Heart left ventricle (tissue), 16 donors: ENCODE data around the gene WAC. TPM values are rescaled to one million over a fixed set of nuclear protein-coding genes. Genes with fewer than 3 reads are reported as not detected.
A peak's percentile ranks its signal among the peaks of the same experiment; 100 is the strongest.

Experiments
- ATAC-seq, 4 donors: fragments of 200-7000 bp; cut with Tn5 transposase; one replicate each; pipeline ENCODE4 v1.9.1; 2020 to 2022; ENCODE audit warnings: moderate library complexity in 4 of 4, mild to moderate bottlenecking in 3 of 4, moderate number of reproducible peaks in 1 of 4
- DNase-seq, 5 donors: peaks; one replicate each; pipeline ENCODE4 v3.0.0-alpha.2; 2020
- H3K27ac ChIP-seq, 12 donors: fragments of 200-600 bp; sonication (generic) in 4 of 12; one replicate each; pipeline versions ENCODE4 v1.5.0 to v1.8.0; 2016 to 2022; ENCODE audit warnings: mild to moderate bottlenecking in 2 of 12
- H3K27me3 ChIP-seq, 9 donors: fragments of 200-600 bp; sonication (generic) in 2 of 9; one replicate each; pipeline versions ENCODE4 v1.5.1 to v1.8.0; 2016 to 2022; ENCODE audit warnings: mild to moderate bottlenecking in 3 of 9
- H3K36me3 ChIP-seq, 9 donors: fragments of 200-600 bp; sonication (generic) in 2 of 9; one replicate each; pipeline versions ENCODE4 v1.5.0 to v1.8.0; 2018 to 2022; ENCODE audit warnings: mild to moderate bottlenecking in 2 of 9
- H3K4me1 ChIP-seq, 12 donors: fragments of 200-600 bp; sonication (generic) in 4 of 12; one replicate each; pipeline versions ENCODE4 v1.5.0 to v1.8.0; 2016 to 2022; ENCODE audit warnings: mild to moderate bottlenecking in 3 of 12
- H3K4me3 ChIP-seq, 12 donors: fragments of 200-600 bp; sonication (generic) in 4 of 12; one replicate each; pipeline versions ENCODE4 v1.5.0 to v1.8.0; 2017 to 2022; ENCODE audit warnings: mild to moderate bottlenecking in 9 of 12, moderate library complexity in 4 of 12
- H3K9me3 ChIP-seq, 12 donors: fragments of 200-600 bp; sonication (generic) in 4 of 12; one replicate each; pipeline versions ENCODE4 v1.5.0 to v1.8.0; 2016 to 2022; ENCODE audit warnings: mild to moderate bottlenecking in 1 of 12
- POLR2A ChIP-seq, 2 donors: fragments of 450-650 bp; IDR thresholded peaks; one replicate each; pipeline ENCODE4 v1.6.1; 2017; ENCODE audit warnings: antibody characterized with exemption in 2 of 2, mild to moderate bottlenecking in 2 of 2, moderate library complexity in 2 of 2
- WGBS, 4 donors: extraction: QIAGEN DNeasy Blood & Tissue Kit in 2 of 4; methylation state at CpG; one replicate each; pipeline versions ENCODE4 v1.1.5 to v1.1.7; 2013 to 2018; 5-methylcytosine and 5-hydroxymethylcytosine counted together
- intact Hi-C, 10 donors: fragments of 100-400 bp; cut with DNase I; formaldehyde crosslinking; loops; one replicate each; pipeline versions ENCODE4 v1.11.1 to v1.14.2; 2022
- polyA plus RNA-seq, 2 donors: library from polyadenylated mRNA; stranded (reverse); fragments of 200-250 nt; gene quantifications; one replicate each; pipeline ENCODE4 v1.2.3, GENCODE V29; 2013
- total RNA-seq, 9 donors: library from RNA; depleted of rRNA in 2 of 9; stranded (reverse); fragments of >200 nt in 2 of 9; fragmentation: NEBNext Ultra II Directional in 3 of 9; extraction: Animal tissue kit (Norgen Biotek cat#: 25700) in 3 of 9; gene quantifications; one replicate each; pipeline versions ENCODE4 v1.1.0 to v1.2.4, GENCODE V29; 2016 to 2023
- TF ChIP-seq, protein P1 (sequence below), 12 donors: fragments of 200-600 bp; sonication (generic) in 4 of 12; IDR thresholded peaks; one replicate each; pipeline versions ENCODE4 v1.5.0 to v1.8.0; 2018 to 2022; ENCODE audit warnings: antibody characterized with exemption in 12 of 12, mild to moderate bottlenecking in 5 of 12
- donor health status: ischemic (EF 13 %, LVEDD 7.1; RV severe dilation, severe dysfunction).
- donor health status: healthy with polysubstance abuse.
- donor health status: DM: no; HTN: yes; CAD: no.
- donor health status: DM: no; HTN: no; CAD: no.
- donor health status: ischemic (EF 25% LVEDD 6.9; RV normal size, moderate dysfunction).
- donor health status: ischemic (EF 25% LVEDD 5.7; RV mildly dilated, moderate dysfunction).
- donor health status: healthy.
- donor health status: DM: yes; HTN: yes; CAD: no.
- donor health status: ischemic (EF 35%, LVEDD 5.7; RV mildly dilated, moderate dysfunction).
- donor health status: nonischemic (EF 11% LVEDD 7.7; RV severe dilation, severe dysfunction).
- donor health status: DM: yes; HTN: yes; CAD: no.
- donor health status: PGD.
- donor health status: ischemic (EF 29% LVEDD 5.4; RV normal size, mild dysfunction).
- donor health status: nonischemic (EF 23%, LVEDD 6.1; RV moderate dilation, normal function).

Gene WAC
- total and polyA plus RNA-seq, 11 donors: 16.8 to 124 (median 103) TPM

DNA sequence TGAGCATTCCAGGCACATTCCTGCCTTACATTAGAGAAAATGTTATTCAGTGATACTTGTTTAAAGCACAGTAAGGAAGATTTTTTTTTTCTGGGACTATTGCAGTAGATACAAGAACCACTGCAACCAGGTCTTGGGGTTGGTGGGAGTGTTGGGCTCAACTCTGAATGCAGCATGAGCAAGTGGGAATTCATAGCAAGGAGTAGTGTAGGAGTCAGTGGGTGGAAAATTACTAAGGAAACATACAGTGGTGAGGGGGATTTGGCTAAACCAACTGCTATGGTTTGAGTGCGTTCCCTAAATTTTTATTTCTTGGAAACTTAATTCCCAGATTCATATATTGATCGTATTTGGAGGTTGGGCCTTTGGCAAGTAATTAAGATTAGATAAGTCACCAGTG is 22.4 kb downstream of the WAC start:
- no peaks in the 10 kb centered on the region for H3K27me3 ChIP-seq
- H3K27ac ChIP-seq: no peak overlapping the region
- H3K9me3 ChIP-seq: no peaks in the 10 kb centered on the region
- DNase-seq (no peak), ATAC-seq (no peak)
- H3K4me1 ChIP-seq: peaks cover 0 to 97% (median 76%) of the 10 kb centered on the region in 12 donors
- WGBS, 4 donors: 87 to 98% (median 95%) methylated on average over 2 of the region's 2 CpGs
- TF ChIP-seq, protein P1, sequence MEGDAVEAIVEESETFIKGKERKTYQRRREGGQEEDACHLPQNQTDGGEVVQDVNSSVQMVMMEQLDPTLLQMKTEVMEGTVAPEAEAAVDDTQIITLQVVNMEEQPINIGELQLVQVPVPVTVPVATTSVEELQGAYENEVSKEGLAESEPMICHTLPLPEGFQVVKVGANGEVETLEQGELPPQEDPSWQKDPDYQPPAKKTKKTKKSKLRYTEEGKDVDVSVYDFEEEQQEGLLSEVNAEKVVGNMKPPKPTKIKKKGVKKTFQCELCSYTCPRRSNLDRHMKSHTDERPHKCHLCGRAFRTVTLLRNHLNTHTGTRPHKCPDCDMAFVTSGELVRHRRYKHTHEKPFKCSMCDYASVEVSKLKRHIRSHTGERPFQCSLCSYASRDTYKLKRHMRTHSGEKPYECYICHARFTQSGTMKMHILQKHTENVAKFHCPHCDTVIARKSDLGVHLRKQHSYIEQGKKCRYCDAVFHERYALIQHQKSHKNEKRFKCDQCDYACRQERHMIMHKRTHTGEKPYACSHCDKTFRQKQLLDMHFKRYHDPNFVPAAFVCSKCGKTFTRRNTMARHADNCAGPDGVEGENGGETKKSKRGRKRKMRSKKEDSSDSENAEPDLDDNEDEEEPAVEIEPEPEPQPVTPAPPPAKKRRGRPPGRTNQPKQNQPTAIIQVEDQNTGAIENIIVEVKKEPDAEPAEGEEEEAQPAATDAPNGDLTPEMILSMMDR (IDR thresholded peaks at IDR 0.05): no peak
- no peak for TF ChIP-seq POLR2A (IDR thresholded peaks at IDR 0.05)
- H3K36me3 ChIP-seq: peaks cover 0 to 59% (median 33%) of the 10 kb centered on the region in 9 donors
- intact Hi-C loops: no loop called here
- no peak overlapping the region for H3K4me3 ChIP-seq

DNA sequence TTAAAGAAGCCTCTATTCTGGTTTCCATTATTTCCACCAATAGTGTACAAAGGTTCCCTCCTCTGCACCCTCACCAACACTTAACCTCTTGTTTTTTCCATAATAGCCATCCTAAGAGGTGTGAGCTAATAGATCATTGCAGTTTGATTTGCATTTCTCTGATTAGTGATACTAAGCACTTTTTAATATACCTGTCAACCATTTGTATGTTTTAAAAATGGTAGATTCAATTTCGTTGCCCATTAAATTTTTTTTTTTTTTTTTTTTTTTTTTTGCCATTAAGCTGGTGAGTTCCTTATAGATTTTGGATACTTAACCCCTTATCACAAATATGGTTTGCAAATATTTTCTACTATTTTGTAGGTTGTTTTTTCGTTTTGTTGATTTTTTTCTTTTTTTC is 23.2 kb downstream of the WAC start:
- no peak for DNase-seq
- Histone ChIP-seq H3K27ac (no peak overlapping the region), H3K4me1 (peaks cover 0 to 94% (median 72%) of the 10 kb centered on the region in 12 donors), H3K27me3 (no peaks in the 10 kb centered on the region), H3K4me3 (no peak overlapping the region), H3K9me3 (no peaks in the 10 kb centered on the region), H3K36me3 (peaks cover 0 to 57% (median 29%) of the 10 kb centered on the region in 9 donors)
- WGBS, 4 donors: 86 to 93% (median 89%) methylated on average over 2 of the region's 2 CpGs
- ATAC-seq: no peak
- TF ChIP-seq, protein P1 (IDR thresholded peaks at IDR 0.05): no peak
- no peak for TF ChIP-seq POLR2A (IDR thresholded peaks at IDR 0.05)
- intact Hi-C loops: no loop called here

DNA sequence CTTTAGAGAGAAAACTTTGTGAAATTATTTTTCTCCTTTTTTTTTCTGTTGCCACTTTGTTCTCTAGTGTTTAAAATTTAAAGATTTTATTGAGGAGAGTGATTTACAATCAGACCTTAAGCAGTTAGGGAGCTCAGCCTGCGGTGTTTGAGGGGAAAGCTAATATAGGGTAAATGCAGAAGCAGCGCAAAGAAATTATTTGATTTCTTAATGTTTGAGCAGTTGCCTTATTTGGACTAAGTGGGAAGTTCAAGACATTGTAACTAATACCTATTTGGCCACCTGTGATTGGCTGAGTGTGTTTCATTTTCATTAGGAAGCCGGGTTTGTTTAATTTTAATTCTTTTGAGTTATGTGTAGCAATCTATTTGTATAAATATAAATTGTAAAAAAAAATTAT is 25.3 kb downstream of the WAC start:
- TF ChIP-seq, protein P1 (IDR thresholded peaks at IDR 0.05): no peak
- TF ChIP-seq POLR2A (IDR thresholded peaks at IDR 0.05): no peak
- Histone ChIP-seq H3K4me3 (no peak overlapping the region), H3K27ac (peak overlapping the region in 1 of 12 donors; percentile 4), H3K27me3 (no peaks in the 10 kb centered on the region), H3K36me3 (peaks cover 0 to 58% (median 32%) of the 10 kb centered on the region in 9 donors), H3K9me3 (no peaks in the 10 kb centered on the region), H3K4me1 (peaks cover 0 to 86% (median 56%) of the 10 kb centered on the region in 12 donors)
- intact Hi-C loops: no loop called here
- 82 to 94% (median 88%) methylated on average over 3 of the region's 3 CpGs for WGBS, 4 donors
- ATAC-seq (no peak), DNase-seq (no peak)

DNA sequence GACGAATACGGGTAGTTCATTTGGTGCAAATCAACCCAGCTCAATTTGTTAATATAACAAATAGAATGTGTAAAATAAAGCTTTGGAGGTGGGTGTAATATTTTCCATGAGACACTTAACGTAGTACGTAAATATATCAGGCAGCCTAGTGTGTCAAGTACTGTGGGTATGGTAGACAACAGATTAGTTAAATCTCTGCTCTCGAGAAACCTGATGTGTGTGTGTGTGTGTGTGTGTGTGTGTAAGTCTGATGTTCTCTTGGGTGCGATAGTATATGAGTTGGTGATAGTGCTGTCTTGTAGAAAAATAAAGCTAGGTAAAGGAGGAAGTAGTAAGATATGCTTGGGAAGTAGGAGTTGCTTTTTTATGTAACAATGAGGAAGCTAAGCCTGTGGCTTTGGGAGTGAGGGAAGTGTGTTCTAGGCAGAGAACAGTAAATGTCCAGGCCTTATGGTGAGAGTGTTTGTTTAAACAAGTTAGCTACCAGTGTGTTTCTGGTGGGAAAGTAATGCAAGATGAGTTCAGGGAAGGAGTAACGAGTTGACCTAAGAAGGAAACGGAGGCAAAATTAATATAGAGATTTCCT is 26.1 kb downstream of the WAC start:
- Histone ChIP-seq H3K4me3 (no peak overlapping the region), H3K4me1 (peaks cover 0 to 86% (median 50%) of the 10 kb centered on the region in 12 donors), H3K36me3 (peaks cover 0 to 57% (median 26%) of the 10 kb centered on the region in 9 donors), H3K27me3 (no peaks in the 10 kb centered on the region), H3K9me3 (no peaks in the 10 kb centered on the region), H3K27ac (peak overlapping the region in 1 of 12 donors; percentile 64)
- 42 to 65% (median 54%) methylated on average over 8 of the region's 8 CpGs for WGBS, 4 donors
- ATAC-seq: peak in 2 of 4 donors; percentile 35 to 58
- intact Hi-C loops: no loop called here
- TF ChIP-seq, protein P1 (IDR thresholded peaks at IDR 0.05): no peak
- no peak for TF ChIP-seq POLR2A (IDR thresholded peaks at IDR 0.05)
- no peak for DNase-seq
